Left cardiac atrium (tissue), 4 donors: Measurements from ENCODE around the gene TMEM82. TPM values are rescaled to one million over a fixed set of nuclear protein-coding genes. Genes with fewer than 3 reads are reported as not detected.

ENCODE experiments used
- ATAC-seq, 2 donors: fragments of 200-7000 bp; cut with Tn5 transposase; one replicate each; pipeline ENCODE4 v1.9.1; 2020; ENCODE audit warnings: mild to moderate bottlenecking in 2 of 2, moderate library complexity in 2 of 2
- DNase-seq: peaks from one replicate; pipeline ENCODE4 v3.0.0-alpha.2; 2020
- intact Hi-C, 2 donors: fragments of 100-400 bp; cut with DNase I; formaldehyde crosslinking; loops; one replicate each; pipeline versions ENCODE4 v1.14.1 to v1.15.1; 2022 to 2023
- total RNA-seq, 2 donors: library from RNA; stranded (reverse); fragmentation: NEBNext Ultra II Directional; extraction: Animal tissue kit (Norgen Biotek cat#: 25700); gene quantifications; one replicate each; pipeline ENCODE4 v1.2.1, GENCODE V29; 2021
- donor health status: DM: no; HTN: yes; CAD: no.
- donor health status: DM: no; HTN: yes; CAD: no; lungs with severe emphysema.
- donor health status: DM: yes; HTN: yes; CAD: no.
- donor health status: Dilated cardiomyopathy.

Gene TMEM82
- total RNA-seq, 2 donors from 2014 or later, result not detected

- no peak for ATAC-seq
- intact Hi-C loops, result no loop called here
Observed at GRCh38 chr1:15765495-15766194, 23.3 kb downstream of the TMEM82 start.

GRCh38 chr1:15767941-15768340 lies 25.6 kb downstream of the TMEM82 start:
- ATAC-seq, result no peak
- intact Hi-C loops, result no loop called here
- no peak for DNase-seq

More at GRCh38 chr1:15765495-15766194, 23.3 kb downstream of the TMEM82 start:
- DNase-seq, result no peak

- intact Hi-C loops, result no loop called here
Observed at GRCh38 chr1:15768388-15768787, 26.1 kb downstream of the TMEM82 start.

GRCh38 chr1:15770313-15770962 lies 28.1 kb downstream of the TMEM82 start:
- DNase-seq (no peak), ATAC-seq (no peak)

More at GRCh38 chr1:15768388-15768787, 26.1 kb downstream of the TMEM82 start:
- ATAC-seq, result no peak
- no peak for DNase-seq

GRCh38 chr1:15771836-15772515 lies 29.7 kb downstream of the TMEM82 start:
- ATAC-seq, result no peak
- no peak for DNase-seq
- intact Hi-C loops, result no loop called here

More at GRCh38 chr1:15770313-15770962, 28.1 kb downstream of the TMEM82 start:
- intact Hi-C loops, result no loop called here

DNA sequence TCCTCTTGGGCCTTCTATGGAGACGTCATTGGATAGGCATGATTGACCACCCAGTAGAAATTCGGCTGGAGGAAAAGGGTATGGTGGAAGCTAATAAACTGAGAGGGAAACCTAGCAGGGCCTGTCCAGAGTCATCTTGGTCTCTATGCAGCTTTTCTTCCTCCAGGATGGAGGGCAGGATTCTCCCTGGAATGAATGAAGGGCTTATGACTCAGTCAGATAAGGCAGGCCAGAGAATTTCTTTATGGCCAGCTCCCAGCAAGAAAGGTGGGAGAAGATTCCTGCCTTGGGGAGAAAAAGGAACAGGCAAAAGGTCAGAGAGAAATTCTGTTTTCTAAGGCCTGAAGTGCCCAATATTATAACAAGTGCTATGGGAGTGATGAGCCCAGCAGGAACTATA lies 33.4 kb downstream of the TMEM82 start:
- intact Hi-C loops, result no loop called here
- DNase-seq (no peak), ATAC-seq (peak in 1 of 2 donors; percentile 73)

DNA sequence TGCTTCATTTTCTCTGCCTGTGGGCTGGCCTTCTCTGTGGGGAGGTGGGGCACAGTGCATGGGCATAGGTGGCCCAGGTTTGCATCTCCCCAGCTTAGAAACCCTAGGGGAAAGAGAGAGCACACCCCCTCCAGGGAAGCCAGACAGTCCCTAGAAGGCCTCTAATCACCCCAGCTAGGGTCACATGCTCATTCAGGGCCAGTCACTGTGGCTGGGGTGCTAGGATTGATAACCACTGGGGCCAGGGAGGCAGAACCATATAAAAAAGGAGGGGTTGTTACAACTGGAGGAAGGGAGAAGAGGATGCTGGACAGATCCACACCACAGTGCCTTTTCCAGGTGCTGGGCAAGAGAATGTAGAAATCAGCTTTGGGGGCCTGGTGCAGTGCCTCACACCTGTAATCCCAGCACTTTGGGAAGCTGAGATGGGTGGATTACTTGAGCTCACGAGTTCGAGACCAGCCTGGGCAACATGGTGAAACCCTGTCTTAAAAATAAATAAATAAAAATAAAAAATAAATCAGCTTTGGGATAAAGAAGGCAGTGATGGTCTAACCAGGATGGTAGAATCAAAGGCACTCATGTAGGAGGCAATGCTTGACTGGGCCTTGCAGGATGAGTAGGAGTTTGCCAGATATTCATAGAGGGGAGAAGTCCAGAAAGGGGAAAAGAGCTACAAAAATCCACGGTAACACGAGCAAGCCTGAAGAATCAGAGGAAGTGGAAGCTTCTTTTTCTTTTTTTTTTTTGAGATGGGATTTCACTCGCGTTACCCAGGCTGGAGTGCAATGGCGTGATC lies 35.8 kb downstream of the TMEM82 start:
- intact Hi-C loops, result no loop called here
- ATAC-seq (no peak), DNase-seq (no peak)

DNA sequence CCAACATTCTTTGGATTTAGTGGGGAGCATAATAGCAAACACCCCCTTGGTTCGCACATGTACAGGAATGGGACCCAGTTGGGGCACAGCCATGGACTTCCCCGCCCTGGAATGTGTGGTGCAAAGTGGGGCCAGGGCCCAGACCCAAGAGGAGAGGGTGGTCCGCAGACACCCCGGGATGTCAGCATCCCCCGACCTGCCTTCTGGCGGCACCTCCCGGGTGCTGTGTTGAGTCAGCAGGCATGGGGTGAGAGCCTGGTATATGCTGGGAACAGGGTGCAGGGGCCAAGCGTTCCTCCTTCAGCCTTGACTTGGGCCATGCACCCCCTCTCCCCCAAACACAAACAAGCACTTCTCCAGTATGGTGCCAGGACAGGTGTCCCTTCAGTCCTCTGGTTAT lies 43.4 kb downstream of the TMEM82 start:
- intact Hi-C loops, result no loop called here
- ATAC-seq, result no peak

GRCh38 chr1:15786581-15786980 lies 44.3 kb downstream of the TMEM82 start:
- intact Hi-C loops, result no loop called here
- ATAC-seq, result peak; percentile 68 to 79
- peak; percentile 59 for DNase-seq

More for the DNA sequence above, 43.4 kb downstream of the TMEM82 start:
- no peak for DNase-seq

DNA sequence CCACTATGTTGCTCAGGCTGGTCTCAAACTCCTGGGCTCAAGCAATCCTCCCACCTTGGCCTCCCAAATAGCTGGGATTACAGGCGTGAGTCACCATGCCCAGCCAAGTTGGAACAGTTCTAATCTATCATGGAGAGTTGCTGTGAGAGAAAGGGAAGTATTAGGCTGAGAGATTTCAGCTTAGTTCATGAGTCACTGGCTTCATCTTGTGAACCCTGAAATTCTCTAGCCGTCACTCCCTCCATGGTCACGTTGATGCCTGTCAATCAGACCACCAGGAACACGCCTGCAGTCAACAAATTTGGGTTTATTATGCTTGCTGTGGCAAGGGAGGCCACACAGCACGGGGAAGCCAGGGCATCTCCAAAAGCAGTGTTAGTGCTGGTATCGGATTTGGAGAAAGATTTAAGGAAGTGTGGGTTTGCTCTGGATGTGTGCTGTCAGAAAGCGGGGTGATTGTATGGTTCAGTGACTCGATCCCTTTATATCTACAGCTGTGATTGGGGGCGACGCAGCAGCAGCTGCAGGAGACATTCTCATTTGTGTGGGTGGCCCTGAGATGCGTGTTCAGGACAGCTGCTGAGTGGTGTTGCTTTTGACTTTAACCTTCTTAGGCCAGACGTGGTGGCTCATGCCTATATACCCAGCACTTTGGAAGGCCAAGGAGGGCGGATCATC lies 46.5 kb downstream of the TMEM82 start:
- DNase-seq (no peak), ATAC-seq (peak in 1 of 2 donors; percentile 9)
- intact Hi-C loops, result no loop called here

GRCh38 chr1:15796086-15796462 lies 53.8 kb downstream of the TMEM82 start:
- no peak for ATAC-seq
- intact Hi-C loops, result loop anchor here in 1 of 2 donors (10.0 kb wide), 1 partner anchor 259 kb away; no protein-coding TSS in a partner anchor
- no peak for DNase-seq

Other genes with a start within 250 kb of the TMEM82 start
- 1 to 10 TPM; 8.5 to 9.8 TPM for gene CASP9, start 218.3 kb upstream of the TMEM82 start, total RNA-seq
- gene DNAJC16, start 215.7 kb upstream of the TMEM82 start, total RNA-seq, result 10 to 100 TPM; 17.1 to 17.7 TPM
- gene AGMAT, start 157.4 kb upstream of the TMEM82 start, total RNA-seq, result under 1 TPM in 1 of 2 donors, not detected in 1; 0.13 TPM
- 10 to 100 TPM; 23.6 to 25.1 TPM for gene DDI2, start 125.0 kb upstream of the TMEM82 start, total RNA-seq
- 10 to 100 TPM; 64.5 to 70.4 TPM for gene PLEKHM2, start 58.2 kb upstream of the TMEM82 start, total RNA-seq
- 1 to 10 TPM; 5.4 to 7.3 TPM for gene SLC25A34, start 6.2 kb upstream of the TMEM82 start, total RNA-seq
- gene FBLIM1, start 16.3 kb downstream of the TMEM82 start, total RNA-seq, result 10 to 100 TPM; 75.1 to 82.8 TPM
- 1 to 10 TPM; 3.9 to 4.0 TPM for gene UQCRHL, start 65.2 kb downstream of the TMEM82 start, total RNA-seq
- 10 to 100 TPM; 27.8 to 36.5 TPM for gene SPEN, start 105.2 kb downstream of the TMEM82 start, total RNA-seq
- 10 to 100 TPM; 22.4 to 24.6 TPM for gene ZBTB17, start 233.6 kb downstream of the TMEM82 start, total RNA-seq